Measurements from ENCODE around the gene CHCHD10. TPM values are rescaled to one million over a fixed set of nuclear protein-coding genes. Genes with fewer than 3 reads are reported as not detected.

The CHCHD10 gene
- 59.1 and 62.8 TPM in 2 replicates for total RNA-seq (2016; rRNA removed; fragmentation: Illumina TruSeq; extraction: Trizol)
- 34.5 and 34.6 TPM in 2 replicates for total RNA-seq (2016; cell fraction: cytosol; rRNA removed; fragmentation: Illumina TruSeq; extraction: Trizol; ENCODE audit: low read depth)
- 56.2 and 62.6 TPM in 2 replicates for total RNA-seq (2016; cell fraction: insoluble cytoplasmic fraction; rRNA removed; fragmentation: Illumina TruSeq; extraction: Trizol)
- 61.2 and 64.2 TPM in 2 replicates for total RNA-seq (2016; cell fraction: membrane; rRNA removed; fragmentation: Illumina TruSeq; extraction: Trizol)
- 31.4 and 47.6 TPM in 2 replicates for total RNA-seq (2016; cell fraction: nucleus; rRNA removed; fragmentation: Illumina TruSeq; extraction: Trizol)
- polyA plus RNA-seq (2011; rRNA removed): 37.0 and 60.2 TPM in 2 replicates
- 42.3 and 49.1 TPM in 2 replicates for polyA plus RNA-seq (2011; cell fraction: cytosol; rRNA removed)
- polyA plus RNA-seq (2011; cell fraction: nucleus; rRNA removed): 45.9 and 96.4 TPM in 2 replicates
- 103 and 194 TPM in 2 replicates for polyA plus RNA-seq (2012)
- polyA plus RNA-seq (2016; cell fraction: cytosol; fragmentation: Illumina TruSeq; extraction: Trizol; ENCODE audit: low read depth): 73.1 and 74.3 TPM in 2 replicates
- 91.0 and 122 TPM in 2 replicates for polyA plus RNA-seq (2016; cell fraction: insoluble cytoplasmic fraction; fragmentation: Illumina TruSeq; extraction: Trizol; ENCODE audit: low read depth)
- polyA plus RNA-seq (2016; cell fraction: membrane; fragmentation: Illumina TruSeq; extraction: Trizol; ENCODE audit: low read depth): 101 and 107 TPM in 2 replicates
- polyA plus RNA-seq (2016; cell fraction: nucleus; fragmentation: Illumina TruSeq; extraction: Trizol; ENCODE audit: insufficient read depth, low read depth): 107 and 123 TPM in 2 replicates
- polyA minus RNA-seq (2011; rRNA and poly(A)+ RNA removed; ENCODE audit: low replicate concordance): 99.0 and 111 TPM in 2 replicates
- 44.8 and 90.8 TPM in 2 replicates for polyA minus RNA-seq (2011; cell fraction: cytosol; rRNA and poly(A)+ RNA removed)
- 4.2 and 14.9 TPM in 2 replicates for polyA minus RNA-seq (2011; cell fraction: nucleus; rRNA and poly(A)+ RNA removed)
- Bru-seq, nascent RNA: percentile 69 among the genes with signal in this experiment
- BruChase-seq, experiment 1, labeled RNA remaining after a 6-hour chase: percentile 53 among the genes with signal in this experiment
- percentile 44 among the genes with signal in this experiment for BruChase-seq, experiment 2, labeled RNA remaining after a 2-hour chase
- long read RNA-seq, experiment 1, transcript CHCHD10-202 (4 exons, 1,171 nt): major isoform, 29 of 32 reads
- long read RNA-seq, experiment 1, partial matches to known transcripts: 2 of 32 reads
- long read RNA-seq, experiment 1, other reads (novel, unspliced or antisense): 1 of 32 reads
- long read RNA-seq, experiment 2, transcript CHCHD10-202 (4 exons, 1,171 nt): major isoform, 349 of 400 reads
- long read RNA-seq, experiment 2, partial matches to known transcripts: 27 of 400 reads
- long read RNA-seq, experiment 2, other reads (novel, unspliced or antisense): 18 of 400 reads

DNA sequence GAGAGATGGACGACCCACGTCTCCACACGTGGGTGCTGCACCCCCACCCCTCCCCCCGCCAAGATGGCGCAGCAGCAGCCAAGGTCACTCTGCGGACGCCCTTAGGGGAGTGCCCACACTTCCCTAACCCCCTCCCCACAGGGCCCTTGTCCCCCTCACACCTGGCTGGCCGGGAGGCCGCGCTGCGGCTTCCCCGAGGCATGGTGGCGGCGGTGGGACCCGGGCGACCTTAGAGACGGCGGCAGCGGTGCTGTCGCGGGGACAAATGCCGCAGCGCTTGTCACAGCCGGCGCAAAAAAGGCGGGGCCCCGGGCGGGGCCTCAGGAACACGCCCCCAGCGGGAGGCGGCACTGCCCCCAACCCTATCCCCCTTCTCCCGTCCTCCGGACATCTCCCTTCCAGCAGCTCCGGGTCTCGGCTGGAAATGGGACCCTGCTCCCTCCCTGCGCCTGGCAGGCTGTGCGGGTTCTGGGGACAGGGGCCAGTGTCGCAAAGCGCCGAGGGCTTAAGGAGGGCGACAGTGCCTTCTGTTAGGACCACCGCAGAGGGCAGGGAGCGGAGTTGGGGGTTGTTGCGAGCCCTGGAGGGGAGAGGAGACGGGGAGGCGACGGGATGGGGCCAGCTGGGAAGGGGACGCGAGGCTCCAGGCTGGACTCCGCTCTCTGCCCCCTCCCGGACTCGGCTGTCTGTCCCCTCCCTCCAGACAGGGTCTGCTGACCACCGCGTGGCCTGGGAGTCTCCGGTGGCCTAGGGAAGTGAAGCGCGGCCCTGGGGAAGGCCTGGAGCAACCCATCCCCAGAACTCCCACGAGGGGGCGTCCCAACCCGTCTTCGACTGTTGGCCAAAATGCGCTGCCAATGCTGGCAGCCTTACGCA lies at the start of gene CHCHD10:
Gene CHCHD10, minus strand, starts transcription at position 300 of the 876 bp plus-strand sequence. Its CDS starts 98 bp downstream, at position 202.
- Histone ChIP-seq H3K9me3 (ENCODE audit: low read length) (no peaks in the 10 kb centered on the region), H3K27ac (ENCODE audit: extremely low read length, insufficient read depth, low read length) (peak within 1 kb of the TSS; percentile 88), H3K4me1 (ENCODE audit: insufficient read depth, low read length) (peaks cover 72% of the 10 kb centered on the region), H3K9ac (ENCODE audit: insufficient read depth, low read depth, low read length) (peak within 1 kb of the TSS; percentile 79), H3K79me2 (ENCODE audit: insufficient read depth, low read length) (peaks cover 7% of the 10 kb centered on the region), H3K4me2 (ENCODE audit: low read depth, low read length) (peak within 1 kb of the TSS; percentile 99), H4K20me1 (ENCODE audit: insufficient read depth, low read length) (no peaks in the 10 kb centered on the region), H2AFZ (ENCODE audit: low read length) (no peak within 1 kb of the TSS), H3K4me3 (replicated peaks in 1 of 3; ENCODE audit: insufficient read depth in 1 of 3, low read depth in 2 of 3, low read length in 3 of 3) (peak within 1 kb of the TSS; percentile 64 to 98 (median 81)), H3K27me3 (ENCODE audit: control insufficient read depth in 1 of 2, insufficient read depth in 2 of 2, low read length in 2 of 2) (no peaks in the 10 kb centered on the region), H3K36me3 (replicated peaks in 1 of 2; ENCODE audit: control insufficient read depth in 1 of 2, insufficient read depth in 2 of 2, low read length in 2 of 2) (peaks cover 0 to 1% of the 10 kb centered on the region in 2 experiments; a peak in 2 of 5 replicates)
- peak; percentile 73 for FAIRE-seq
- BruUV-seq (replicated peaks): TSS peak; percentile 62
- intact Hi-C loops (cut with micrococcal nuclease; ENCODE audit: unreplicated experiment) (loop anchor here (1.0 to 5.0 kb wide), 2 partner anchors 21 to 79 kb away; no protein-coding TSS in a partner anchor), in situ Hi-C loops (cut with HindIII; ENCODE audit: extremely low pct_ligation_motif_present, low pct_unique_long_range_greater_than_20kb) (no loop called here)
- ChIA-PET CTCF (ENCODE audit: low intra/inter-chr PET ratio, low total read pairs) (interaction anchor here (1.7 to 2.6 kb wide), 3 partner anchors 22 to 89 kb away, joined by 6 to 34 read pairs (median 18); partner anchors contain the start of gene SLC2A11), POLR2A (interaction anchor here (0.6 to 6.9 kb wide), 15 partner anchors 9 to 139 kb away, joined by 3 to 89 read pairs (median 6); partner anchors contain the start of genes MIF, SLC2A11, SMARCB1 and VPREB3)
- peak; percentile 81 for ATAC-seq
- 2% methylated on average over 23 of the region's 63 CpGs for WGBS (ENCODE audit: low lambda C conversion rate)
- peak; percentile 75 for DNase-seq (ENCODE audit: low spot score)
- TF ChIP-seq ZNF496 (CRISPR knock-in tag; IDR thresholded peaks at IDR 0.05; ENCODE audit: insufficient replicate concordance) (no peak), SKI (IDR thresholded peaks at IDR 0.05; ENCODE audit: partially characterized antibody) (peak; percentile 59), KDM3A (CRISPR knock-in tag; IDR thresholded peaks at IDR 0.05; ENCODE audit: low read depth) (0 out of 2 replicates have a peak, but pooled peaks have one; percentile 25), RFXANK (CRISPR knock-in tag; IDR thresholded peaks at IDR 0.05) (no peak), ZBTB1 (CRISPR knock-in tag; IDR thresholded peaks at IDR 0.05; ENCODE audit: borderline replicate concordance) (no peak), SP1 (IDR thresholded peaks at IDR 0.05) (no peak), SP1 (CRISPR knock-in tag; IDR thresholded peaks at IDR 0.05) (0 out of 2 replicates have a peak, but pooled peaks have one; percentile 25), GATA4 (IDR thresholded peaks at IDR 0.05; ENCODE audit: borderline replicate concordance, low read depth) (peak; percentile 58; the same call in 1 of the 2 replicates), SMC3 (IDR thresholded peaks at IDR 0.05; ENCODE audit: low read length) (peak; percentile 54; the same call in 1 of the 2 replicates), ZSCAN12 (CRISPR knock-in tag; IDR thresholded peaks at IDR 0.05) (no peak), NRL (CRISPR knock-in tag; IDR thresholded peaks at IDR 0.05; ENCODE audit: borderline replicate concordance) (no peak)
- TF ChIP-seq, protein P1, sequence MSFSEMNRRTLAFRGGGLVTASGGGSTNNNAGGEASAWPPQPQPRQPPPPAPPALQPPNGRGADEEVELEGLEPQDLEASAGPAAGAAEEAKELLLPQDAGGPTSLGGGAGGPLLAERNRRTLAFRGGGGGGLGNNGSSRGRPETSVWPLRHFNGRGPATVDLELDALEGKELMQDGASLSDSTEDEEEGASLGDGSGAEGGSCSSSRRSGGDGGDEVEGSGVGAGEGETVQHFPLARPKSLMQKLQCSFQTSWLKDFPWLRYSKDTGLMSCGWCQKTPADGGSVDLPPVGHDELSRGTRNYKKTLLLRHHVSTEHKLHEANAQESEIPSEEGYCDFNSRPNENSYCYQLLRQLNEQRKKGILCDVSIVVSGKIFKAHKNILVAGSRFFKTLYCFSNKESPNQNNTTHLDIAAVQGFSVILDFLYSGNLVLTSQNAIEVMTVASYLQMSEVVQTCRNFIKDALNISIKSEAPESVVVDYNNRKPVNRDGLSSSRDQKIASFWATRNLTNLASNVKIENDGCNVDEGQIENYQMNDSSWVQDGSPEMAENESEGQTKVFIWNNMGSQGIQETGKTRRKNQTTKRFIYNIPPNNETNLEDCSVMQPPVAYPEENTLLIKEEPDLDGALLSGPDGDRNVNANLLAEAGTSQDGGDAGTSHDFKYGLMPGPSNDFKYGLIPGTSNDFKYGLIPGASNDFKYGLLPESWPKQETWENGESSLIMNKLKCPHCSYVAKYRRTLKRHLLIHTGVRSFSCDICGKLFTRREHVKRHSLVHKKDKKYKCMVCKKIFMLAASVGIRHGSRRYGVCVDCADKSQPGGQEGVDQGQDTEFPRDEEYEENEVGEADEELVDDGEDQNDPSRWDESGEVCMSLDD (CRISPR knock-in tag; IDR thresholded peaks at IDR 0.05; ENCODE audit: borderline replicate concordance): peak; percentile 81
- TF ChIP-seq, protein P2, sequence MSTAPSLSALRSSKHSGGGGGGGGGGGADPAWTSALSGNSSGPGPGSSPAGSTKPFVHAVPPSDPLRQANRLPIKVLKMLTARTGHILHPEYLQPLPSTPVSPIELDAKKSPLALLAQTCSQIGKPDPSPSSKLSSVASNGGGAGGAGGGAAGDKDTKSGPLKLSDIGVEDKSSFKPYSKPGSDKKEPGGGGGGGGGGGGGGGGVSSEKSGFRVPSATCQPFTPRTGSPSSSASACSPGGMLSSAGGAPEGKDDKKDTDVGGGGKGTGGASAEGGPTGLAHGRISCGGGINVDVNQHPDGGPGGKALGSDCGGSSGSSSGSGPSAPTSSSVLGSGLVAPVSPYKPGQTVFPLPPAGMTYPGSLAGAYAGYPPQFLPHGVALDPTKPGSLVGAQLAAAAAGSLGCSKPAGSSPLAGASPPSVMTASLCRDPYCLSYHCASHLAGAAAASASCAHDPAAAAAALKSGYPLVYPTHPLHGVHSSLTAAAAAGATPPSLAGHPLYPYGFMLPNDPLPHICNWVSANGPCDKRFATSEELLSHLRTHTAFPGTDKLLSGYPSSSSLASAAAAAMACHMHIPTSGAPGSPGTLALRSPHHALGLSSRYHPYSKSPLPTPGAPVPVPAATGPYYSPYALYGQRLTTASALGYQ (CRISPR knock-in tag; IDR thresholded peaks at IDR 0.05): peak; percentile 33; the same call in 1 of the 2 replicates
